Suprapubic skin (tissue), 4 donors: Measurements from ENCODE around the gene KIF21B.

ENCODE experiments used
- CTCF ChIP-seq, 2 donors: fragments of 200-600 bp in 1 of 2; fragments of 450-650 bp in 1 of 2; sonication (generic) in 1 of 2; IDR thresholded peaks; one replicate each; pipeline ENCODE4 v1.5.1; 2016 to 2019; ENCODE audit warnings: antibody characterized with exemption in 2 of 2, mild to moderate bottlenecking in 1 of 2, moderate library complexity in 1 of 2
- EP300 ChIP-seq: sonication (generic); formaldehyde crosslinking; IDR thresholded peaks from one replicate; pipeline ENCODE4 v1.6.1; 2017; ENCODE audit warnings: antibody characterized with exemption
- POLR2A ChIP-seq, 2 donors: fragments of 450-650 bp; IDR thresholded peaks; one replicate each; pipeline ENCODE4 v1.6.1; 2017; ENCODE audit warnings: antibody characterized with exemption in 2 of 2, mild to moderate bottlenecking in 2 of 2, moderate library complexity in 2 of 2
- POLR2AphosphoS5 ChIP-seq, 3 donors: sonication (generic); formaldehyde crosslinking; IDR thresholded peaks; one replicate each; pipeline ENCODE4 v1.6.1; 2017; ENCODE audit warnings: antibody characterized with exemption in 3 of 3

GRCh38 chr1:201038186-201038876 lies 14.8 kb upstream of the KIF21B start:
- no peak for TF ChIP-seq CTCF (IDR thresholded peaks at IDR 0.05)
- TF ChIP-seq POLR2A (IDR thresholded peaks at IDR 0.05): no peak
- TF ChIP-seq POLR2AphosphoS5 (IDR thresholded peaks at IDR 0.05): no peak
- no peak for TF ChIP-seq EP300
